IgD-negative memory B cell (primary cell): ENCODE measurements around the gene PLPPR3. TPM values are rescaled to one million over a fixed set of nuclear protein-coding genes. Genes with fewer than 3 reads are reported as not detected.
A peak's percentile ranks its signal among the peaks of the same experiment; 100 is the strongest.
"Not testable (repeated sequence)": the region's sequence is repeated elsewhere in the genome, so short reads cannot be mapped to it uniquely, and the experiment has no call there.

Experiments used
- H3K27ac Mint-ChIP-seq, 3 donors: one replicate each; pipeline ENCODE4 v1.8.0; 2020 to 2022; ENCODE audit warnings: mild to moderate bottlenecking in 3 of 3, mixed read lengths in 3 of 3, moderate library complexity in 1 of 3
- H3K27me3 Mint-ChIP-seq: one replicate; pipeline ENCODE4 v1.8.0; 2021; ENCODE audit warnings: mixed read lengths
- H3K36me3 Mint-ChIP-seq: one replicate; pipeline ENCODE4 v1.8.0; 2020; ENCODE audit warnings: mild to moderate bottlenecking, mixed read lengths
- H3K4me1 Mint-ChIP-seq, 3 donors: one replicate each; pipeline ENCODE4 v1.8.0; 2020 to 2022; ENCODE audit warnings: mixed read lengths in 3 of 3, mild to moderate bottlenecking in 1 of 3
- H3K4me3 Mint-ChIP-seq, 4 donors: one replicate each; pipeline ENCODE4 v1.8.0; 2020 to 2022; ENCODE audit warnings: mild to moderate bottlenecking in 4 of 4, mixed read lengths in 4 of 4, moderate library complexity in 3 of 4
- H3K9me3 Mint-ChIP-seq, 3 donors: one replicate each; pipeline ENCODE4 v1.8.0; 2020 to 2021; ENCODE audit warnings: mixed read lengths in 3 of 3, mild to moderate bottlenecking in 1 of 3
- polyA plus RNA-seq: library from polyadenylated mRNA; unstranded; fragments of 300-500 nt; fragmentation: Illumina TruSeq; gene quantifications from one replicate; pipeline ENCODE4 v1.2.3, GENCODE V29; 2021

PLPPR3 gene
- polyA plus RNA-seq, 1 donor from 2014 or later, result not detected

GRCh38 chr19:825897-826644, 4.3 kb upstream of the PLPPR3 start:
- no peak overlapping the region for H3K27ac Mint-ChIP-seq
- no peaks in the 10 kb centered on the region for H3K4me1 Mint-ChIP-seq
- H3K27me3 Mint-ChIP-seq, result peaks cover 28% of the 10 kb centered on the region
- no peak overlapping the region for H3K4me3 Mint-ChIP-seq
- no peaks in the 10 kb centered on the region for H3K36me3 Mint-ChIP-seq
- no peaks in the 10 kb centered on the region for H3K9me3 Mint-ChIP-seq

- H3K4me3 Mint-ChIP-seq, result no peak overlapping the region
- H3K27ac Mint-ChIP-seq, result no peak overlapping the region
- peaks cover 28% of the 10 kb centered on the region for H3K27me3 Mint-ChIP-seq
Measured at GRCh38 chr19:824885-825284, 3.1 kb upstream of the PLPPR3 start.

GRCh38 chr19:823565-824121, 1.9 kb upstream of the PLPPR3 start:
- Mint-ChIP-seq H3K27ac (peak overlapping the region in 1 of 3 donors; percentile 21), H3K9me3 (no peaks in the 10 kb centered on the region), H3K4me1 (no peaks in the 10 kb centered on the region), H3K4me3 (no peak overlapping the region), H3K36me3 (no peaks in the 10 kb centered on the region), H3K27me3 (peaks cover 24% of the 10 kb centered on the region)

More at GRCh38 chr19:824885-825284, 3.1 kb upstream of the PLPPR3 start:
- H3K36me3 Mint-ChIP-seq, result no peaks in the 10 kb centered on the region
- no peaks in the 10 kb centered on the region for H3K4me1 Mint-ChIP-seq
- H3K9me3 Mint-ChIP-seq, result no peaks in the 10 kb centered on the region

GRCh38 chr19:821231-821824, 427 bp downstream of the PLPPR3 start:
- Mint-ChIP-seq H3K4me1 (no peaks in the 10 kb centered on the region), H3K27me3 (peaks cover 24% of the 10 kb centered on the region), H3K27ac (no peak overlapping the region), H3K36me3 (no peaks in the 10 kb centered on the region), H3K9me3 (no peaks in the 10 kb centered on the region), H3K4me3 (no peak overlapping the region)

- H3K4me1 Mint-ChIP-seq, result not testable (repeated sequence)
- H3K27me3 Mint-ChIP-seq, result peaks cover 19% of the 10 kb centered on the region
Measured at GRCh38 chr19:820212-820611, 1.5 kb downstream of the PLPPR3 start.

GRCh38 chr19:816500-816857, 5.3 kb downstream of the PLPPR3 start:
- no peak overlapping the region for H3K4me3 Mint-ChIP-seq
- peaks cover 3% of the 10 kb centered on the region for H3K36me3 Mint-ChIP-seq
- no peaks in the 10 kb centered on the region for H3K9me3 Mint-ChIP-seq
- peak overlapping the region in 1 of 3 donors; percentile 17 for H3K27ac Mint-ChIP-seq
- no peaks in the 10 kb centered on the region for H3K4me1 Mint-ChIP-seq
- H3K27me3 Mint-ChIP-seq, result peaks cover 1% of the 10 kb centered on the region

More at GRCh38 chr19:820212-820611, 1.5 kb downstream of the PLPPR3 start:
- H3K9me3 Mint-ChIP-seq, H3K4me3 Mint-ChIP-seq, H3K36me3 Mint-ChIP-seq: not testable (repeated sequence)
- peak overlapping the region in 1 of 3 donors; percentile 70 for H3K27ac Mint-ChIP-seq

GRCh38 chr19:815775-816499, 5.8 kb downstream of the PLPPR3 start:
- Mint-ChIP-seq H3K4me3 (peak overlapping the region in 1 of 4 donors; percentile 52), H3K9me3 (no peaks in the 10 kb centered on the region), H3K27ac (peak overlapping the region; percentile 17 to 78 (median 28)), H3K4me1 (no peaks in the 10 kb centered on the region), H3K36me3 (peaks cover 5% of the 10 kb centered on the region), H3K27me3 (no peaks in the 10 kb centered on the region)

GRCh38 chr19:815079-815774, 6.5 kb downstream of the PLPPR3 start:
- Mint-ChIP-seq H3K27ac (peak overlapping the region; percentile 60 to 88 (median 78)), H3K27me3 (no peaks in the 10 kb centered on the region), H3K36me3 (peaks cover 7% of the 10 kb centered on the region), H3K9me3 (no peaks in the 10 kb centered on the region), H3K4me3 (peak overlapping the region in 1 of 4 donors; percentile 52), H3K4me1 (no peaks in the 10 kb centered on the region)

- Mint-ChIP-seq H3K27me3 (no peaks in the 10 kb centered on the region), H3K4me3 (peak overlapping the region in 1 of 4 donors; percentile 65), H3K27ac (peak overlapping the region; percentile 60 to 88 (median 76)), H3K4me1 (no peaks in the 10 kb centered on the region), H3K9me3 (no peaks in the 10 kb centered on the region), H3K36me3 (peaks cover 7% of the 10 kb centered on the region)
Measured at GRCh38 chr19:814152-815078, 7.3 kb downstream of the PLPPR3 start.

GRCh38 chr19:813219-814151, 8.3 kb downstream of the PLPPR3 start:
- Mint-ChIP-seq H3K9me3 (no peaks in the 10 kb centered on the region), H3K4me3 (peak overlapping the region in 1 of 4 donors; percentile 65), H3K4me1 (no peaks in the 10 kb centered on the region), H3K27ac (no peak overlapping the region), H3K27me3 (no peaks in the 10 kb centered on the region), H3K36me3 (peaks cover 7% of the 10 kb centered on the region)

- Mint-ChIP-seq H3K27me3 (no peaks in the 10 kb centered on the region), H3K4me1 (peaks cover 0 to 1% (median under 1%) of the 10 kb centered on the region in 3 donors), H3K27ac (no peak overlapping the region), H3K36me3 (peaks cover 8% of the 10 kb centered on the region), H3K4me3 (no peak overlapping the region), H3K9me3 (no peaks in the 10 kb centered on the region)
Measured at GRCh38 chr19:812747-813218, 9.0 kb downstream of the PLPPR3 start.

GRCh38 chr19:812049-812746, 9.6 kb downstream of the PLPPR3 start:
- Mint-ChIP-seq H3K27ac (peak overlapping the region in 2 of 3 donors; percentile 59 to 76), H3K36me3 (peaks cover 14% of the 10 kb centered on the region)

More at GRCh38 chr19:812049-812746, 9.6 kb downstream of the PLPPR3 start:
- peaks cover 0 to 5% (median 3%) of the 10 kb centered on the region in 3 donors for H3K4me1 Mint-ChIP-seq
- no peaks in the 10 kb centered on the region for H3K27me3 Mint-ChIP-seq
- peak overlapping the region in 1 of 4 donors; percentile 32 for H3K4me3 Mint-ChIP-seq
- H3K9me3 Mint-ChIP-seq, result no peaks in the 10 kb centered on the region
